T-helper 1 cell treated with Interleukin-12 subunit alpha and Interleukin-12 subunit beta and Interleukin-4 antibody, amounts not matched to agents 30 ng/mL and 1 ng/mL, for 36 hours (primary cell): Measurements from ENCODE around the gene MAST4. TPM values are rescaled to one million over a fixed set of nuclear protein-coding genes. Genes with fewer than 3 reads are reported as not detected.
"Not testable (repeated sequence)": the region's sequence is repeated elsewhere in the genome, so short reads cannot be mapped to it uniquely, and the experiment has no call there.

ENCODE experiments used
- intact Hi-C: fragments of 100-400 bp; cut with micrococcal nuclease; formaldehyde crosslinking; loops from one replicate; pipeline ENCODE4 v1.15.1; 2024
- total RNA-seq: library from RNA; stranded (reverse); gene quantifications from 2 replicates; pipeline ENCODE4 v1.2.3, GENCODE V29; 2022

MAST4 gene
- total RNA-seq, 1 donor from 2014 or later, result 65.8 TPM

DNA sequence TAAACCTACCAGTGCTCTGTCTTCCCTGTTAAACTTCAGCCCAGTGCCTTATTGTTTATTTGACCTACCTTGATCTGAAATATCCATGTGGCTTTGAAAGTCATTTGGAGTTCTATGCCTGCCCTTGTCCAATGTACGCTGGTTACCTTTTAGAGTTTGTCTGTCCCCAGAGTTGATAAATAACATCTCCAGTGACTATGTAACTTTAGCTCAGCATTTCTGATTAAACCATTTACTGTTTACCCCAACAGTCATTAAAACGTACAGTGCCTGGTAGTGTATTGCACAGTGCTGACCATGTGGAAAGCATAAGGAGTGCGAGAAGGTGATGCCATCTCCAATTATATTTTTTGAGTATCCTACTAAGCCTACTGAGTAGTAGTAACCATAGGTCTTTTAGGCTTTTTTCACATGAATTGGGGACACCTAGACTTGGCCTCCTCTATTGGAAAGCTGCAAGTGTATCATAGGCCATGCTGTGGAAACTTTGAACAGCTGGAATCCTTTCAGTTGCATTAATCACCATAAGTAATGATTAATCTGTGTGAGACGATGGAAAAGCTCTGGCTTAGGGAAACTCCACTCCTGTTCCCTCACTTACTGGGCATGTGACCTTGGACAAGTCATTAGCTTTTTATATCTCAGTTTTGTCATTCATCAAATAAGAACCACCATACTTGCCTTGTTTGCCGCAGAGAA is 93.5 kb downstream of the MAST4 start:
- intact Hi-C loops, result loop anchor here (10.0 kb wide), 1 partner anchor 55 kb away; no protein-coding TSS in a partner anchor

- intact Hi-C loops, result no loop called here
These were observed 97.8 kb downstream of the MAST4 start for GRCh38 chr5:66694036-66694435.

- intact Hi-C loops, result not testable (repeated sequence)
These were observed 99.6 kb downstream of the MAST4 start for GRCh38 chr5:66695840-66696239.

DNA sequence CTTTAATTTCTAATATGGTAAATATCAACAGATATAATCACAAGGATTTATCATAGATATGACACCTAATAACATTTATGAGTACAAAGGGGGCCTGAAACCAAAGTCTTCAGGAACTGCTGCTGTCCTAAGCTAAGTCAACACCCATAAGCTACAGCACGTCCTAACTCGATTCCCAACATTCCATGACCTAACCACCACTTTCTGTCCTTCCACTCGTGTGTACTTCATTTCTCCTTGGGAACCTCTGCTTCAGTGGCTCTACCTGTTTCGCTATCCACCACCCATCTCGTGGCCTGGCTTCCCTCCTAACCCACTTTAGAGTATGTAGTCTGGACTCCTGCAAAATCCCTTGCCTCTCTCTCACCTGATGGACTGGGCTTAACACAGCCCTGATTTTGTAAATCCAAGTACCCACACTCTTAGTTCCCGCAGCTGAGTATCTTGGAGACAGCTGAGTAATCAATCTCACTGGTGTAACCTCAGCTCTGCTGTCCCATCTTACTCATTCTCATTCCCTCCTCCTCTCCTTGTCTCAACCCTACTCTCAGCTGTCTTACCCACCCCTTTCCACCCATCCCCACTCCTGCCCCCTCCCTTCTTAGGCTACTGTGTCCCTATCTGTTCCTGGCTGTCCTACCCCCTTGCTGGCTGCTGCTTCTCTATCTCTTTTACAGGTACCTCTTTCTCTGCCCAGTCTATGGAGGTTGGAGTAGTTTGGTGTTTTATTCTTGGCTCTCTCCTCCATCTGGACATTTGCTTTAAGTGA is 101.8 kb downstream of the MAST4 start:
- intact Hi-C loops, result no loop called here

DNA sequence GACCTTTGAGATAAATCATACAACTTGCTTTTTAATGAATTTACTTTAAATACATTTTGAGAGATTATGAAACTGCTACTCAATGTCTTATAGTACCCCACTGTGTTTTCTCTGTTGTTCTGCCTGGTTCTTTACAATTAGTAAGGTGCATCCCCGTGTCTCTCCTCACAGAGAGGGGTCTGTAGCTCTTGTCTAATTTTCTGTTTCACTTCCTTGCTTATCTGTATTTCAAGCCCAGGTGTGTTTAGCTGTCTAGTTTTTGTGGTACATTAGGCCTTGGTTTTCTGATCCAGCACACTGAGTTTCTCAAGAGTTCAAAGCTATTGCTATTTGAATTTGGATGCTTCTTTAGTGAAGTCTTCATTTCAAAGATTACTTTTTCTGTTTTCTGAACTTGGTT is 105.1 kb downstream of the MAST4 start:
- intact Hi-C loops, result loop anchor here (10.0 kb wide), 1 partner anchor 86 kb away; no protein-coding TSS in a partner anchor

GRCh38 chr5:66702426-66702825 is 106.2 kb downstream of the MAST4 start:
- intact Hi-C loops, result loop anchor here (10.0 kb wide), 1 partner anchor 88 kb away; no protein-coding TSS in a partner anchor

- intact Hi-C loops, result loop anchor here (10.0 kb wide), 1 partner anchor 90 kb away; no protein-coding TSS in a partner anchor
These were observed 108.7 kb downstream of the MAST4 start for GRCh38 chr5:66704790-66705425.

- intact Hi-C loops, result loop anchor here (10.0 kb wide), 1 partner anchor 94 kb away; no protein-coding TSS in a partner anchor
These were observed 112.2 kb downstream of the MAST4 start for GRCh38 chr5:66708368-66708767.

DNA sequence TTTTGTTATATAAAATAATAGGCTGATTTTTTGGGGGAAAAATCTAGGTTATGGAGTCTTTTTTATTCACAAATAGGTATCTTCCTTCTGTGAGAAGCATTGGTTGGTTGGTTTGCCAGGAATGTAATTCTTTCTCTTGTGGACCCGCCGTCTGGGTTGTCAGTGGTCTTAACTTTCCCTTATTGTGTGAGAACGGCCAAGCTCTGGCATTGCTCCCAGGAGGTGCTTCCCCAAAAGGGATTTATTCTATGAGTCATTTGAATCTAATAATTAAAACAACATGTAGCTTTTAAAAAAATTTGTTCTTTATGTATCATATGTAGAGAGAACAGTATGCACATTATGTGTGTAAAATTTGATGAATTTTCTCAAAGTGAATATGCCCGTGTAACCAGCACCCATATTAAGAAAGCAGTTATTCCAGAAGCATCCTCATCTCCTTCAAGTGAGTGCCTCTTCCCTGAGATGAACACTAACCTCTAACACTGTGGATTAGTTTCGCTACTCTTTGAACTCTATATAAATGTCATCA is 114.4 kb downstream of the MAST4 start:
- intact Hi-C loops, result no loop called here

GRCh38 chr5:66713998-66714397 is 117.8 kb downstream of the MAST4 start:
- intact Hi-C loops, result no loop called here

GRCh38 chr5:66717455-66718373 is 121.5 kb downstream of the MAST4 start:
- intact Hi-C loops, result no loop called here

- intact Hi-C loops, result no loop called here
These were observed 122.3 kb downstream of the MAST4 start for GRCh38 chr5:66718374-66719002.

DNA sequence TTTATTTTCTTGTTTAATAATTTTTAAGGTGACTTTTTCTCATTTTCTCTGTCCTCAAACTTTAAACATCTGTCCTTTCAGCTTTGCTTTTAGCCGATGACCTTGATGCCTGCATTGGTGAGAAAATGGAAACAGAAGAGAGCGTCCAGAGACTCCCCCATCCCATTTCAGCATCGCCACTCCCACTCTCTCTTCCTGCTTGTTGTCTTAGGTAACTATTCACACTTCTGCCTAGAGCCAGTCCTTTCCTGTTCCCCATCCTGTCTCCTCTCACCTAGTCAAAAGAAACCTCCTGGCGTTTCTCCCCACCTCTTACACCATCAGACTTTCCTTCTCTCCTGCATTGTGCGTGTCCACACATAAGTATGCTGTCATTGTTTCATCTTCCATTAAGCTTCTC is 124.6 kb downstream of the MAST4 start:
- intact Hi-C loops, result no loop called here

GRCh38 chr5:66722686-66723085 is 126.5 kb downstream of the MAST4 start:
- intact Hi-C loops, result no loop called here

DNA sequence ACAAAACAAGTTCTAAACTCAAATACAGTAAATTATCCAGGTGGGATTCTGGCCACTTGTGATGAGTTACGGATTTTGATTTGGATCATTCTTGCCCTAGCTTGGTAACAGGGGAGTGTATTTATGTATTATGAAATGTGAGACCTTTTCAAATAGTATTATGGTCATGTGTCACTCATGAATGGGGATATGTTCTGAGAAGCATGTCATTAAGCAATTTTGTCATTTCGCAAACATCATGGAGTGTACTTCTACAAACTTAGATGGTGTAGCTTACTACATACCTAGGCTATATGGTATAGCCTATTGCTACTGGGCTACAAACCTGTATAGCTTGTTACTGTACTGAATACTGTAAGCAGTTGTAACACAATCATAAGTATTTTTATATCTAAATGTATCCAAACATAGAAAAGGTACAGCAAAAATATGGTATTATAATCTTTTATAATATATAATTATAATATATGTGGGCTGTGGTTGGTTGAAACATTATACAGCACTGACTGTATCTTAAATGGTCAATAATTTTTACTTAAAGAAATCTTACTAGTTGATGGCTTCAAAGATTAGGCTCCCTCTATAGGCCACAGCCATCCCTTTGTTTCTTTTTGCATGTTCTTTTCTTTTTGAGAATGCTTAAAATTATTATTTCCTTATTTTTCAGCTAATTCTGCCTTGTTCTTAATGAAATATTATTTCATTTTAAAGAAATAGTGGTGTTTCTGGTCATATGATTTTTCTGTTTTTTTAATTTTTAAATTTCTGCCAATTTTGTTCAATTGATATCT is 128.4 kb downstream of the MAST4 start:
- intact Hi-C loops, result no loop called here

GRCh38 chr5:66727630-66728029 is 131.4 kb downstream of the MAST4 start:
- intact Hi-C loops, result no loop called here

DNA sequence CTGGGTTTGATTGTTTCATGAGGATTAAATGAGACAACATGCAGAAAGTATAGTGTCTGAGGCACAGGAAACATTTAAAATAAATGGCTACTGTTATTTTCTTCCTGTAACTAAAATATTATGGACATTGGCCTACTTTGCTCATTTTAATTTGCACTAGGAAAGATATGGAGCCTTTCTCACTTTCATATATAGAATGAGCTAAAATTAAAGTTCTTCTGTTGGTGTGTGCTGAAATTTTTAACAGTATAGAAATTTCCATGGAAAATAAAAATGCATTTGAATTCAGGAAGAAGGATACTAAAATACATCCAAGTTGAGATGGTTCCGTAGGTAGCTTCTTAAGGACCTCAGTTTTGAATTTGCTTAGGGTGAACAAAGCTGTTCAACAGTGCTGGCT is 131.9 kb downstream of the MAST4 start:
- intact Hi-C loops, result no loop called here

DNA sequence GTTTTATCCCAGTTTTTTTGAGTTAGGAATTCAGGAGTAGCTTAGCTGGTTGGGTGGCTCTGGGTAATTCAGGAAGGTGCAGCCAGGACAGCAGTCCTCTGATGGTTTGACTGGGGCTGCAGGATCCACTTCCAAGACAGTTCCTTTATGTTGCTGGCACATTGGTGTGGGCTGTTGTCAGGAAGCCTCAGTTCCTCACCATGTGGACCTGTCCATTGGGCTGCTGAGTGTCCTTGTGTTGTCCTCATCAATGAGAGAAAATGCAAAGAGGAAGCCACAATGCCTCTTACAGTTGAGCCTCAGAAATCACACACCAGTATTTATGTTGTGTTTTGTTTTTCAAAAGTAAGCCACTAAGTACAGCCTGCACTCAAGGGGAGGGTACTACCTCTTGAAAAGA is 140.9 kb downstream of the MAST4 start:
- intact Hi-C loops, result no loop called here

GRCh38 chr5:66738136-66738535 is 141.9 kb downstream of the MAST4 start:
- intact Hi-C loops, result no loop called here
